ENCODE measurements around the gene TRIM3. TPM values are rescaled to one million over a fixed set of nuclear protein-coding genes. Genes with fewer than 3 reads are reported as not detected.
A peak's percentile ranks its signal among the peaks of the same experiment; 100 is the strongest.

Gene TRIM3
- total RNA-seq, 1 experiment from 2014 or later, result 37.1 TPM

DNA sequence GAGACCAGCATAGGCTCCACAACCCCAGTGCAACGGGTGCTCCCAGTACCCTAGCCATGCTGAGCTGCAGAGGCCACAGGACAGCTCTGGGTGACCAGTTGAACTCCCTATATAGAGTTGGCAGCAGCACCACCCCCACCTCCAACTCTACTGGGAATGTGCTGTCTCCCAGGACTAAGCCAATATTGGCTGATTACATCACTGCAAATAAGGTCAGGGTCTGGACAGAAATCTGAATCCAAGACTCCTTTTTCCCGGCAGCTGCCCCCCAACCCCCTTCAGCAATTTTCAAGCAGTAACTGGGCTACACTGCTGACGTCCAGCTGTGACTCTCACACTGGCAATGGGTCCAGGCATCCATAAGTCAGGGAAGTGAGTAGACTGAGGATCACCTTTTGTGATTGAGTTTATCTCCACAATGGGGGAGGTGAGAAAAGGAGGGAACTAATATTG, 32.8 kb downstream of the TRIM3 start, which contains the start of gene HPX:
TSS of gene HPX (minus strand) at position 82 of the 453 bp plus-strand sequence. CDS start at position 58, 24 bp downstream.
- no peak for DNase-seq (ENCODE audit: low spot score)
- CTCF ChIA-PET, result no interaction called here
- TF ChIP-seq, protein P1, sequence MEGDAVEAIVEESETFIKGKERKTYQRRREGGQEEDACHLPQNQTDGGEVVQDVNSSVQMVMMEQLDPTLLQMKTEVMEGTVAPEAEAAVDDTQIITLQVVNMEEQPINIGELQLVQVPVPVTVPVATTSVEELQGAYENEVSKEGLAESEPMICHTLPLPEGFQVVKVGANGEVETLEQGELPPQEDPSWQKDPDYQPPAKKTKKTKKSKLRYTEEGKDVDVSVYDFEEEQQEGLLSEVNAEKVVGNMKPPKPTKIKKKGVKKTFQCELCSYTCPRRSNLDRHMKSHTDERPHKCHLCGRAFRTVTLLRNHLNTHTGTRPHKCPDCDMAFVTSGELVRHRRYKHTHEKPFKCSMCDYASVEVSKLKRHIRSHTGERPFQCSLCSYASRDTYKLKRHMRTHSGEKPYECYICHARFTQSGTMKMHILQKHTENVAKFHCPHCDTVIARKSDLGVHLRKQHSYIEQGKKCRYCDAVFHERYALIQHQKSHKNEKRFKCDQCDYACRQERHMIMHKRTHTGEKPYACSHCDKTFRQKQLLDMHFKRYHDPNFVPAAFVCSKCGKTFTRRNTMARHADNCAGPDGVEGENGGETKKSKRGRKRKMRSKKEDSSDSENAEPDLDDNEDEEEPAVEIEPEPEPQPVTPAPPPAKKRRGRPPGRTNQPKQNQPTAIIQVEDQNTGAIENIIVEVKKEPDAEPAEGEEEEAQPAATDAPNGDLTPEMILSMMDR (conservative IDR thresholded peaks at IDR 0.05; ENCODE audit: low read depth, low read length), result no peak
- TF ChIP-seq EZH2 (IDR thresholded peaks at IDR 0.05; ENCODE audit: borderline replicate concordance, low read depth, low read length, poor library complexity, severe bottlenecking), result no peak
- H3K4me3 ChIP-seq (ENCODE audit: low read depth, low read length, poor library complexity, severe bottlenecking), result no peak within 1 kb of the TSS
- no peaks in the 10 kb centered on the region for H3K9me3 ChIP-seq (ENCODE audit: low read depth, low read length, poor library complexity, severe bottlenecking)
- no peaks in the 10 kb centered on the region for H3K36me3 ChIP-seq (ENCODE audit: insufficient read depth, low read length, poor library complexity, severe bottlenecking)
- H3K4me1 ChIP-seq (ENCODE audit: insufficient read depth, low read length, poor library complexity, severe bottlenecking), result peaks cover 4% of the 10 kb centered on the region
- H3K27me3 ChIP-seq (replicated peaks; ENCODE audit: insufficient read depth, low read depth, low read length, poor library complexity), result no peaks in the 10 kb centered on the region
- POLR2A ChIA-PET (ENCODE audit: low non-redundant PET), result no interaction called here
- no TSS peak for BruUV-seq (replicated peaks)
- intact Hi-C loops (cut with micrococcal nuclease; ENCODE audit: unreplicated experiment), result no loop called here
- peak within 1 kb of the TSS; percentile 35 for H3K27ac ChIP-seq (ENCODE audit: low read depth, low read length, poor library complexity, severe bottlenecking)

DNA sequence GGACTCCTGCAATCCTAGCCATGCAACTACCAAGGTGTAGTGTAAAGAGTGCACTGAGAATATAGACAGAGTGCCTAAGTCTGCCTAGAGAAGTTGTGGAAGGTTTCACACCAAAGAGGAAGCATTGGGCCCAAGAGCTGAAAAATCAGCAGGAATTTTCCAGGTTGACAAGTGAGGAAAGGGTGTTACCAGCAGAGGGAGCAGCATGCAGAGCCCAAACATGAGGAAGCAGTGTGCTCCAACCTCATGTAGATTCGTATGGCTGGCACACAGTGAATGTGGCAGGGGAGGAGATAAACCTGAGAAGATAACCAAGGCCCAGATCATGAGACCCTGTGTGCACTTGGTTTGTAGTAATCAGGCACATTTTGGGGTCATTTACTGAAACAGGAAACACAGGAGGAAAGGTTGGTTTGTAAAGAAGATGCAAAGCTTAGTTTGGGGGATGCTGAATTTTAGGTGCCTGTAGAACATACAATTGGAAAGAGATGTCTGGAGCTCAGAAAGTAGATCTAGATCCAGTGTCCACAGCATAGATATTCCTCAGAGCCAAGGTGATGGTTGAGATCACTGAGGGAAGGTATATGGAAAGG, 34.7 kb downstream of the TRIM3 start:
- Histone ChIP-seq H3K36me3 (ENCODE audit: insufficient read depth, low read length, poor library complexity, severe bottlenecking) (no peaks in the 10 kb centered on the region), H3K27me3 (replicated peaks; ENCODE audit: insufficient read depth, low read depth, low read length, poor library complexity) (no peaks in the 10 kb centered on the region), H3K9me3 (ENCODE audit: low read depth, low read length, poor library complexity, severe bottlenecking) (no peaks in the 10 kb centered on the region), H3K4me1 (ENCODE audit: insufficient read depth, low read length, poor library complexity, severe bottlenecking) (peaks cover 4% of the 10 kb centered on the region), H3K27ac (ENCODE audit: low read depth, low read length, poor library complexity, severe bottlenecking) (no peak overlapping the region), H3K4me3 (ENCODE audit: low read depth, low read length, poor library complexity, severe bottlenecking) (no peak overlapping the region)
- intact Hi-C loops (cut with micrococcal nuclease; ENCODE audit: unreplicated experiment), result loop anchor here (2.0 kb wide), 1 partner anchor 20 kb away; the partner anchor contains the start of gene APBB1
- POLR2A ChIA-PET (ENCODE audit: low non-redundant PET), result no interaction called here
- CTCF ChIA-PET, result interaction anchor here (0.5 to 1.0 kb wide), 4 partner anchors 30 to 60 kb away, joined by 3 to 6 read pairs (median 4); no protein-coding TSS in a partner anchor
- BruUV-seq (replicated peaks), result no TSS peak
- DNase-seq (ENCODE audit: low spot score), result peak; percentile 75
- TF ChIP-seq, protein P1 (conservative IDR thresholded peaks at IDR 0.05; ENCODE audit: low read depth, low read length), result peak; percentile 84
- no peak for TF ChIP-seq EZH2 (IDR thresholded peaks at IDR 0.05; ENCODE audit: borderline replicate concordance, low read depth, low read length, poor library complexity, severe bottlenecking)

DNA sequence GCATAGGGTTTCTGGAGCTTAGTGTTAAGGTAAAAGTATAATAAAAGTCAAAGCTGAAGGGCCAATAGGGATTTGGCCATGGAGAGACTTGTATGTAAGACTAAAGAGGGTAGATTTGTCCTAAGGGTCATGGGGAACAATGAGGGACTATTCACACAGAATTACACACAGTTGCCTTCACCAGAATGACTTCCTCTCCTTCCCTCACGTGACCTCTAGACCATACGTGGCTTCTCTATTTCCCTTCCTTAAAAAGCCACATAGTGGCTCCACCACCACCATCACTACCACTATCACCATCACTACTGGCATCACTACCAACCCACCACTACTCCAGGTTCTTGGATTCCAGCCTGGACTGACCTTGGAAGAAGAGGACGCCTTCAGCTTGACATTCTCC, 35.7 kb downstream of the TRIM3 start:
- DNase-seq (ENCODE audit: low spot score), result no peak
- ChIA-PET CTCF (no interaction called here), POLR2A (ENCODE audit: low non-redundant PET) (no interaction called here)
- peaks cover under 1% of the 10 kb centered on the region for H3K4me1 ChIP-seq (ENCODE audit: insufficient read depth, low read length, poor library complexity, severe bottlenecking)
- no peak overlapping the region for H3K27ac ChIP-seq (ENCODE audit: low read depth, low read length, poor library complexity, severe bottlenecking)
- no peaks in the 10 kb centered on the region for H3K27me3 ChIP-seq (replicated peaks; ENCODE audit: insufficient read depth, low read depth, low read length, poor library complexity)
- no TSS peak for BruUV-seq (replicated peaks)
- H3K9me3 ChIP-seq (ENCODE audit: low read depth, low read length, poor library complexity, severe bottlenecking), result no peaks in the 10 kb centered on the region
- TF ChIP-seq, protein P1 (conservative IDR thresholded peaks at IDR 0.05; ENCODE audit: low read depth, low read length), result no peak
- TF ChIP-seq EZH2 (IDR thresholded peaks at IDR 0.05; ENCODE audit: borderline replicate concordance, low read depth, low read length, poor library complexity, severe bottlenecking), result no peak
- intact Hi-C loops (cut with micrococcal nuclease; ENCODE audit: unreplicated experiment), result loop anchor here (2.0 kb wide), 1 partner anchor 19 kb away; the partner anchor contains the start of gene APBB1
- no peaks in the 10 kb centered on the region for H3K36me3 ChIP-seq (ENCODE audit: insufficient read depth, low read length, poor library complexity, severe bottlenecking)
- no peak overlapping the region for H3K4me3 ChIP-seq (ENCODE audit: low read depth, low read length, poor library complexity, severe bottlenecking)
